NB4 (cell line): ENCODE measurements around the gene C6.

Experiments
- POLR2A ChIP-seq: IDR thresholded peaks from 2 replicates; pipeline ENCODE4 v1.6.1; 2011; ENCODE audit warnings: mild to moderate bottlenecking; ENCODE audit not compliant: insufficient read length; ENCODE audit errors: extremely low read depth
- TF ChIP-seq, protein P1 (sequence below): IDR thresholded peaks from one replicate; pipeline ENCODE4 v1.5.1; 2012; ENCODE audit warnings: low read depth, low read length
- TF ChIP-seq, protein P2 (sequence below): IDR thresholded peaks from 2 replicates; pipeline ENCODE4 v1.6.1; 2011; ENCODE audit warnings: low read depth, low read length

DNA sequence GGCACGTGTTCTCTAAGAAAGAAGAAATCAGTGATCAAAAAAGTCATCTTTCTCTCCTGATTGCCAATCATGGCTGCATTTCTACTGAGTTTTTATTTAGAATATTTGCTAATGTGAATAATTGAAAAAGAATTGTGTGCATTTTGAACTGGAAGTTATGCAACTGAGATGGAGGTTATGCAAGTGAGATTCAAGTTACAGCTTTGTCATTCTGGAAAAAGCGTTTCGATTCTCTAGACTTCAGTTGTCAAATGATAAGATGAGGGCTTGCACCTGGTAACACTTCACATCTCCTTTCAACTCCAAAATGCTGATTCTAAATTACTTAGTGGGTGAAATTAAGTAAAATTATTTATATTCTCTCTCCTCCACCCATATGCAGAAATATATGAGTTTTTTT is 36.4 kb downstream of the C6 start:
- TF ChIP-seq, protein P1, sequence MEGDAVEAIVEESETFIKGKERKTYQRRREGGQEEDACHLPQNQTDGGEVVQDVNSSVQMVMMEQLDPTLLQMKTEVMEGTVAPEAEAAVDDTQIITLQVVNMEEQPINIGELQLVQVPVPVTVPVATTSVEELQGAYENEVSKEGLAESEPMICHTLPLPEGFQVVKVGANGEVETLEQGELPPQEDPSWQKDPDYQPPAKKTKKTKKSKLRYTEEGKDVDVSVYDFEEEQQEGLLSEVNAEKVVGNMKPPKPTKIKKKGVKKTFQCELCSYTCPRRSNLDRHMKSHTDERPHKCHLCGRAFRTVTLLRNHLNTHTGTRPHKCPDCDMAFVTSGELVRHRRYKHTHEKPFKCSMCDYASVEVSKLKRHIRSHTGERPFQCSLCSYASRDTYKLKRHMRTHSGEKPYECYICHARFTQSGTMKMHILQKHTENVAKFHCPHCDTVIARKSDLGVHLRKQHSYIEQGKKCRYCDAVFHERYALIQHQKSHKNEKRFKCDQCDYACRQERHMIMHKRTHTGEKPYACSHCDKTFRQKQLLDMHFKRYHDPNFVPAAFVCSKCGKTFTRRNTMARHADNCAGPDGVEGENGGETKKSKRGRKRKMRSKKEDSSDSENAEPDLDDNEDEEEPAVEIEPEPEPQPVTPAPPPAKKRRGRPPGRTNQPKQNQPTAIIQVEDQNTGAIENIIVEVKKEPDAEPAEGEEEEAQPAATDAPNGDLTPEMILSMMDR = no peak
- no peak for TF ChIP-seq POLR2A
- TF ChIP-seq, protein P2, sequence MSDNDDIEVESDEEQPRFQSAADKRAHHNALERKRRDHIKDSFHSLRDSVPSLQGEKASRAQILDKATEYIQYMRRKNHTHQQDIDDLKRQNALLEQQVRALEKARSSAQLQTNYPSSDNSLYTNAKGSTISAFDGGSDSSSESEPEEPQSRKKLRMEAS = no peak
